GM12878 (cell line): ENCODE results near the gene UBAC2. TPM values are rescaled to one million over a fixed set of nuclear protein-coding genes. Genes with fewer than 3 reads are reported as not detected.

Experiments
- ASH2L ChIP-seq: fragments of 300-600, 200-600 bp; sonication (generic); IDR thresholded peaks from 2 replicates; pipeline ENCODE4 v1.6.1; 2017; ENCODE audit warnings: low read depth, mild to moderate bottlenecking, borderline replicate concordance
- BMI1 ChIP-seq: fragments of 450-650 bp; IDR thresholded peaks from 2 replicates; pipeline ENCODE4 v1.6.1; 2016; ENCODE audit warnings: mild to moderate bottlenecking, moderate library complexity, borderline replicate concordance
- EP300 ChIP-seq, 2 experiments: fragments of 150-350 bp in 1 of 2; IDR thresholded peaks; 2 replicates each; pipeline ENCODE4 v1.6.1; 2011 to 2012; ENCODE audit warnings: low read depth in 2 of 2, low read length in 2 of 2, borderline replicate concordance in 1 of 2, improper control_type of control experiment in 1 of 2, inconsistent platforms in 1 of 2; ENCODE audit not compliant: control insufficient read depth in 1 of 2
- ESRRA ChIP-seq: IDR thresholded peaks from 2 replicates; pipeline ENCODE4 v1.6.1; 2012; ENCODE audit warnings: mild to moderate bottlenecking, low read length, improper control_type of control experiment
- MYC ChIP-seq: IDR thresholded peaks from 2 replicates; pipeline ENCODE4 v1.6.1; 2011; ENCODE audit warnings: mild to moderate bottlenecking, low read length, moderate library complexity, inconsistent platforms; ENCODE audit not compliant: insufficient read depth, insufficient replicate concordance, insufficient read length, severe bottlenecking
- NR2F1 ChIP-seq: fragments of 450-650 bp; conservative IDR thresholded peaks from 2 replicates; pipeline ENCODE4 v1.6.1; 2017; ENCODE audit warnings: mild to moderate bottlenecking
- PBX3 ChIP-seq: IDR thresholded peaks from 2 replicates; pipeline ENCODE4 v1.6.1; 2011; ENCODE audit warnings: mild to moderate bottlenecking, low read depth, low read length, moderate library complexity; ENCODE audit not compliant: insufficient replicate concordance
- PML ChIP-seq: IDR thresholded peaks from 2 replicates; pipeline ENCODE4 v1.6.1; 2012; ENCODE audit warnings: low read length, inconsistent platforms
- SMAD5 ChIP-seq: IDR thresholded peaks from 2 replicates; pipeline ENCODE4 v1.6.1; 2016; ENCODE audit warnings: antibody characterized with exemption, low read depth
- SP1 ChIP-seq: IDR thresholded peaks from one replicate; pipeline ENCODE4 v1.6.1; 2011; ENCODE audit warnings: low read depth, low read length
- TAF1 ChIP-seq: IDR thresholded peaks from 2 replicates; pipeline ENCODE4 v1.6.1; 2011; ENCODE audit warnings: mild to moderate bottlenecking, low read depth, low read length, borderline replicate concordance
- TBL1XR1 ChIP-seq: IDR thresholded peaks from 2 replicates; pipeline ENCODE4 v1.6.1; 2012; ENCODE audit warnings: low read depth, low read length, improper control_type of control experiment
- ZNF622 ChIP-seq: fragments of 450-650 bp; IDR thresholded peaks from 2 replicates; pipeline ENCODE4 v1.6.1; 2017; ENCODE audit warnings: mild to moderate bottlenecking, inconsistent platforms
- polyA plus RNA-seq, 11 experiments: library from polyadenylated mRNA; depleted of rRNA in 4 of 11; unstranded in 6 of 11; stranded (reverse) in 5 of 11; fragments of >200 nt; fragmentation: Nextera tagmentation in 4 of 11; fragmentation: Illumina TruSeq in 1 of 11; extraction: Ambion mirVana in 4 of 11; extraction: Trizol in 1 of 11; gene quantifications; 1 replicate in 1 of 11; 2 replicates in 10 of 11; pipeline versions ENCODE4 v1.2.1 to v1.2.3, GENCODE V29; 2011 to 2016; ENCODE audit warnings: inconsistent platforms in 2 of 11, missing spikeins in 2 of 11, low read depth in 1 of 11
- total RNA-seq, 4 experiments: library from RNA; depleted of rRNA in 3 of 4; stranded (reverse); fragments of >200 nt in 3 of 4; fragmentation: Illumina TruSeq in 1 of 4; extraction: Trizol in 1 of 4; gene quantifications; 2 replicates each; pipeline versions ENCODE4 v1.2.1 to v1.2.3, GENCODE V29; 2013 to 2021
- TF ChIP-seq, protein P1 (sequence below): fragments of 450-650 bp; formaldehyde crosslinking; IDR thresholded peaks from 2 replicates; pipeline ENCODE4 v1.4.0; 2022; ENCODE audit warnings: mild to moderate bottlenecking, moderate library complexity
- TF ChIP-seq, protein P2 (sequence below): IDR thresholded peaks from 2 replicates; pipeline ENCODE4 v1.6.1; 2012; ENCODE audit warnings: improper control_type of control experiment, low read depth, low read length; ENCODE audit not compliant: insufficient replicate concordance
- TF ChIP-seq, protein P3 (sequence below): IDR thresholded peaks from 2 replicates; pipeline ENCODE4 v1.6.1; 2012; ENCODE audit warnings: low read depth, low read length, improper control_type of control experiment
- TF ChIP-seq, protein P4 (sequence below): fragments of 450-650 bp; IDR thresholded peaks from 2 replicates; pipeline ENCODE4 v1.6.1; 2018; ENCODE audit warnings: mild to moderate bottlenecking, low read depth, moderate library complexity; ENCODE audit not compliant: partially characterized antibody

Gene UBAC2
- total and polyA plus RNA-seq, 10 of the 15 experiments (the other 5 are each of a cell fraction or from before 2014, with no cell fraction given), result 3.0 to 54.6 (median 17.4) TPM

- TF ChIP-seq, protein P1, sequence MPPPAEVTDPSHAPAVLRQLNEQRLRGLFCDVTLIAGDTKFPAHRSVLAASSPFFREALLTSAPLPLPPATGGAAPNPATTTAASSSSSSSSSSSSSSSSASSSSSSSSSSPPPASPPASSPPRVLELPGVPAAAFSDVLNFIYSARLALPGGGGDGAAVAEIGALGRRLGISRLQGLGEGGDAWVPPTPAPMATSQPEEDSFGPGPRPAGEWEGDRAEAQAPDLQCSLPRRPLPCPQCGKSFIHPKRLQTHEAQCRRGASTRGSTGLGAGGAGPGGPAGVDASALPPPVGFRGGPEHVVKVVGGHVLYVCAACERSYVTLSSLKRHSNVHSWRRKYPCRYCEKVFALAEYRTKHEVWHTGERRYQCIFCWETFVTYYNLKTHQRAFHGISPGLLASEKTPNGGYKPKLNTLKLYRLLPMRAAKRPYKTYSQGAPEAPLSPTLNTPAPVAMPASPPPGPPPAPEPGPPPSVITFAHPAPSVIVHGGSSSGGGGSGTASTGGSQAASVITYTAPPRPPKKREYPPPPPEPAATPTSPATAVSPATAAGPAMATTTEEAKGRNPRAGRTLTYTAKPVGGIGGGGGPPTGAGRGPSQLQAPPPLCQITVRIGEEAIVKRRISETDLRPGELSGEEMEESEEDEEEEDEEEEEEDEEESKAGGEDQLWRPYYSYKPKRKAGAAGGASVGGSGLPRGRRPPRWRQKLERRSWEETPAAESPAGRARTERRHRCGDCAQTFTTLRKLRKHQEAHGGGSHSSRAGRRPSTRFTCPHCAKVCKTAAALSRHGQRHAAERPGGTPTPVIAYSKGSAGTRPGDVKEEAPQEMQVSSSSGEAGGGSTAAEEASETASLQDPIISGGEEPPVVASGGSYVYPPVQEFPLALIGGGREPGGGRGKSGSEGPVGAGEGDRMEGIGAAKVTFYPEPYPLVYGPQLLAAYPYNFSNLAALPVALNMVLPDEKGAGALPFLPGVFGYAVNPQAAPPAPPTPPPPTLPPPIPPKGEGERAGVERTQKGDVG (CRISPR knock-in tag), result no peak
- TF ChIP-seq PML, result no peak; the same call in 1 of the 2 replicates
- no peak for TF ChIP-seq TAF1
- no peak for TF ChIP-seq ESRRA
- TF ChIP-seq, protein P2, sequence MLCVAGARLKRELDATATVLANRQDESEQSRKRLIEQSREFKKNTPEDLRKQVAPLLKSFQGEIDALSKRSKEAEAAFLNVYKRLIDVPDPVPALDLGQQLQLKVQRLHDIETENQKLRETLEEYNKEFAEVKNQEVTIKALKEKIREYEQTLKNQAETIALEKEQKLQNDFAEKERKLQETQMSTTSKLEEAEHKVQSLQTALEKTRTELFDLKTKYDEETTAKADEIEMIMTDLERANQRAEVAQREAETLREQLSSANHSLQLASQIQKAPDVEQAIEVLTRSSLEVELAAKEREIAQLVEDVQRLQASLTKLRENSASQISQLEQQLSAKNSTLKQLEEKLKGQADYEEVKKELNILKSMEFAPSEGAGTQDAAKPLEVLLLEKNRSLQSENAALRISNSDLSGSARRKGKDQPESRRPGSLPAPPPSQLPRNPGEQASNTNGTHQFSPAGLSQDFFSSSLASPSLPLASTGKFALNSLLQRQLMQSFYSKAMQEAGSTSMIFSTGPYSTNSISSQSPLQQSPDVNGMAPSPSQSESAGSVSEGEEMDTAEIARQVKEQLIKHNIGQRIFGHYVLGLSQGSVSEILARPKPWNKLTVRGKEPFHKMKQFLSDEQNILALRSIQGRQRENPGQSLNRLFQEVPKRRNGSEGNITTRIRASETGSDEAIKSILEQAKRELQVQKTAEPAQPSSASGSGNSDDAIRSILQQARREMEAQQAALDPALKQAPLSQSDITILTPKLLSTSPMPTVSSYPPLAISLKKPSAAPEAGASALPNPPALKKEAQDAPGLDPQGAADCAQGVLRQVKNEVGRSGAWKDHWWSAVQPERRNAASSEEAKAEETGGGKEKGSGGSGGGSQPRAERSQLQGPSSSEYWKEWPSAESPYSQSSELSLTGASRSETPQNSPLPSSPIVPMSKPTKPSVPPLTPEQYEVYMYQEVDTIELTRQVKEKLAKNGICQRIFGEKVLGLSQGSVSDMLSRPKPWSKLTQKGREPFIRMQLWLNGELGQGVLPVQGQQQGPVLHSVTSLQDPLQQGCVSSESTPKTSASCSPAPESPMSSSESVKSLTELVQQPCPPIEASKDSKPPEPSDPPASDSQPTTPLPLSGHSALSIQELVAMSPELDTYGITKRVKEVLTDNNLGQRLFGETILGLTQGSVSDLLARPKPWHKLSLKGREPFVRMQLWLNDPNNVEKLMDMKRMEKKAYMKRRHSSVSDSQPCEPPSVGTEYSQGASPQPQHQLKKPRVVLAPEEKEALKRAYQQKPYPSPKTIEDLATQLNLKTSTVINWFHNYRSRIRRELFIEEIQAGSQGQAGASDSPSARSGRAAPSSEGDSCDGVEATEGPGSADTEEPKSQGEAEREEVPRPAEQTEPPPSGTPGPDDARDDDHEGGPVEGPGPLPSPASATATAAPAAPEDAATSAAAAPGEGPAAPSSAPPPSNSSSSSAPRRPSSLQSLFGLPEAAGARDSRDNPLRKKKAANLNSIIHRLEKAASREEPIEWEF, result no peak
- peak; percentile 64 for TF ChIP-seq NR2F1
- TF ChIP-seq MYC, result no peak
- TF ChIP-seq EP300 (IDR thresholded peaks at IDR 0.05; ENCODE audit: borderline replicate concordance in 1 of 2, control insufficient read depth in 1 of 2, low read depth in 2 of 2, low read length in 2 of 2), result 0 out of 4 replicates have a peak, but pooled peaks of 1 of the 2 experiments have one; percentile 36
- TF ChIP-seq TBL1XR1, result 0 out of 2 replicates have a peak, but pooled peaks have one; percentile 34
- TF ChIP-seq ASH2L, result no peak
- no peak for TF ChIP-seq SMAD5
- no peak for TF ChIP-seq PBX3
- TF ChIP-seq, protein P3, sequence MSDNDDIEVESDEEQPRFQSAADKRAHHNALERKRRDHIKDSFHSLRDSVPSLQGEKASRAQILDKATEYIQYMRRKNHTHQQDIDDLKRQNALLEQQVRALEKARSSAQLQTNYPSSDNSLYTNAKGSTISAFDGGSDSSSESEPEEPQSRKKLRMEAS, result no peak; the same call in 1 of the 2 replicates
- TF ChIP-seq, protein P4, sequence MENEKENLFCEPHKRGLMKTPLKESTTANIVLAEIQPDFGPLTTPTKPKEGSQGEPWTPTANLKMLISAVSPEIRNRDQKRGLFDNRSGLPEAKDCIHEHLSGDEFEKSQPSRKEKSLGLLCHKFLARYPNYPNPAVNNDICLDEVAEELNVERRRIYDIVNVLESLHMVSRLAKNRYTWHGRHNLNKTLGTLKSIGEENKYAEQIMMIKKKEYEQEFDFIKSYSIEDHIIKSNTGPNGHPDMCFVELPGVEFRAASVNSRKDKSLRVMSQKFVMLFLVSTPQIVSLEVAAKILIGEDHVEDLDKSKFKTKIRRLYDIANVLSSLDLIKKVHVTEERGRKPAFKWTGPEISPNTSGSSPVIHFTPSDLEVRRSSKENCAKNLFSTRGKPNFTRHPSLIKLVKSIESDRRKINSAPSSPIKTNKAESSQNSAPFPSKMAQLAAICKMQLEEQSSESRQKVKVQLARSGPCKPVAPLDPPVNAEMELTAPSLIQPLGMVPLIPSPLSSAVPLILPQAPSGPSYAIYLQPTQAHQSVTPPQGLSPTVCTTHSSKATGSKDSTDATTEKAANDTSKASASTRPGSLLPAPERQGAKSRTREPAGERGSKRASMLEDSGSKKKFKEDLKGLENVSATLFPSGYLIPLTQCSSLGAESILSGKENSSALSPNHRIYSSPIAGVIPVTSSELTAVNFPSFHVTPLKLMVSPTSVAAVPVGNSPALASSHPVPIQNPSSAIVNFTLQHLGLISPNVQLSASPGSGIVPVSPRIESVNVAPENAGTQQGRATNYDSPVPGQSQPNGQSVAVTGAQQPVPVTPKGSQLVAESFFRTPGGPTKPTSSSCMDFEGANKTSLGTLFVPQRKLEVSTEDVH, result no peak
- no peak for TF ChIP-seq BMI1
- TF ChIP-seq ZNF622, result no peak
- no peak for TF ChIP-seq SP1
These were observed 87.4 kb downstream of the UBAC2 start (continued) for GRCh38 chr13:99288089-99288488.
